SK-N-SH (cell line): ENCODE data around the gene SEC31B. TPM values are rescaled to one million over a fixed set of nuclear protein-coding genes. Genes with fewer than 3 reads are reported as not detected.

Experiments
- CTCF ChIA-PET: fragments of 300-600, 350-600 bp; formaldehyde crosslinking; extraction: SDS; loops from one replicate; lab custom pipeline; 2021; lab: Yijun Ruan, JAX
- POLR2A ChIA-PET: fragments of 350-600 bp; sonication (Branson Sonifier 250); formaldehyde crosslinking; extraction: SDS; loops from one replicate; lab custom pipeline; 2020; ENCODE audit warnings: antibody characterized with exemption, inconsistent platforms; lab: Yijun Ruan, JAX
- DNase-seq: peaks from one replicate; pipeline ENCODE4 v3.0.0; 2012
- H2AFZ ChIP-seq: fragments of 200-600 bp; sonication (generic); 2 replicates; pipeline ENCODE4 v1.8.1; 2016; ENCODE audit warnings: antibody characterized with exemption, mild to moderate bottlenecking, low read depth
- H3F3A ChIP-seq: fragments of 200-600 bp; sonication (generic); replicated peaks from 2 replicates; pipeline ENCODE3; 2016; ENCODE audit warnings: antibody characterized with exemption, mild to moderate bottlenecking; ENCODE audit not compliant: insufficient read depth
- H3K27ac ChIP-seq, 2 experiments: fragments of 200-500 bp in 1 of 2; fragments of 200-600 bp in 1 of 2; sonication (Bioruptor generic) in 1 of 2; sonication (generic), shearing (Covaris generic) in 1 of 2; 2 replicates each; pipeline versions ENCODE4 v1.5.1 to v1.6.1; 2014 to 2016; ENCODE audit warnings: low read depth in 2 of 2, inconsistent platforms in 1 of 2, low read length in 1 of 2, mild to moderate bottlenecking in 1 of 2, mixed read lengths in 1 of 2
- H3K27me3 ChIP-seq: fragments of 200-600 bp; sonication (generic), shearing (Covaris generic); 2 replicates; pipeline ENCODE4 v1.6.1; 2016; ENCODE audit warnings: mixed run types; ENCODE audit not compliant: insufficient read depth
- H3K36me3 ChIP-seq, 2 experiments: fragments of 200-500 bp in 1 of 2; fragments of 200-600 bp in 1 of 2; sonication (Bioruptor generic) in 1 of 2; sonication (generic) in 1 of 2; replicated peaks in 1 of 2; 2 replicates each; pipeline versions ENCODE3 to v1.5.1; 2014 to 2016; ENCODE audit warnings: low read length in 1 of 2, mild to moderate bottlenecking in 1 of 2; ENCODE audit not compliant: insufficient read depth in 2 of 2, control insufficient read depth in 1 of 2
- H3K4me1 ChIP-seq, 2 experiments: fragments of 200-500 bp in 1 of 2; fragments of 200-600 bp in 1 of 2; sonication (Bioruptor generic) in 1 of 2; sonication (generic), shearing (Covaris generic) in 1 of 2; 2 replicates each; pipeline versions ENCODE4 v1.5.1 to v1.6.1; 2014 to 2016; ENCODE audit warnings: low read depth in 1 of 2, low read length in 1 of 2, mixed run types in 1 of 2; ENCODE audit not compliant: insufficient read depth in 2 of 2, control insufficient read depth in 1 of 2
- H3K4me2 ChIP-seq: fragments of 200-600 bp; sonication (generic), shearing (Covaris generic); 2 replicates; pipeline ENCODE4 v1.6.1; 2017; ENCODE audit warnings: mixed run types
- H3K4me3 ChIP-seq, 2 experiments: fragments of 200-500 bp in 1 of 2; fragments of 200-600 bp in 1 of 2; sonication (Bioruptor generic) in 1 of 2; sonication (generic), shearing (Covaris generic) in 1 of 2; 2 replicates each; pipeline versions ENCODE4 v1.5.1 to v1.8.1; 2014 to 2016; ENCODE audit warnings: low read depth in 2 of 2, inconsistent platforms in 1 of 2, low read length in 1 of 2, mild to moderate bottlenecking in 1 of 2, mixed read lengths in 1 of 2, moderate library complexity in 1 of 2
- H3K79me2 ChIP-seq: fragments of 200-600 bp; sonication (generic); 2 replicates; pipeline ENCODE4 v1.8.1; 2017; ENCODE audit warnings: mild to moderate bottlenecking; ENCODE audit not compliant: insufficient read depth
- H3K9ac ChIP-seq: fragments of 200-600 bp; sonication (generic); 2 replicates; pipeline ENCODE4 v1.6.1; 2017; ENCODE audit warnings: mixed run types
- H3K9me2 ChIP-seq: fragments of 200-600 bp; sonication (generic); 2 replicates; pipeline ENCODE4 v1.6.1; 2017; ENCODE audit warnings: mixed run types
- H3K9me3 ChIP-seq: fragments of 200-600 bp; sonication (generic); 2 replicates; pipeline ENCODE4 v1.6.1; 2017; ENCODE audit warnings: mixed run types, mild to moderate bottlenecking, moderate library complexity
- H4K20me1 ChIP-seq: fragments of 200-600 bp; sonication (generic); 2 replicates; pipeline ENCODE4 v1.6.1; 2017; ENCODE audit warnings: mild to moderate bottlenecking, mixed run types; ENCODE audit not compliant: insufficient read depth
- EZH2phosphoT487 ChIP-seq: fragments of 200-600 bp; sonication (generic); IDR thresholded peaks from 2 replicates; pipeline ENCODE4 v1.6.1; 2017; ENCODE audit warnings: low read depth, mixed run types, mild to moderate bottlenecking, antibody characterized with exemption, moderate library complexity, borderline replicate concordance
- FOSL2 ChIP-seq: IDR thresholded peaks from 2 replicates; pipeline ENCODE4 v1.4.0; 2012; ENCODE audit warnings: low read depth, mild to moderate bottlenecking, moderate library complexity, borderline replicate concordance
- FOXJ3 ChIP-seq: sonication (generic); formaldehyde crosslinking; IDR thresholded peaks from 2 replicates; pipeline ENCODE4 v1.5.1; 2020; ENCODE audit warnings: mild to moderate bottlenecking, missing genetic modification reagents
- GABPA ChIP-seq: IDR thresholded peaks from 2 replicates; pipeline ENCODE4 v1.4.0; 2012; ENCODE audit warnings: low read depth, mild to moderate bottlenecking
- GATA2 ChIP-seq: sonication (generic); formaldehyde crosslinking; IDR thresholded peaks from 2 replicates; pipeline ENCODE4 v1.5.0; 2020; ENCODE audit warnings: mild to moderate bottlenecking, missing genetic modification reagents
- IRF3 ChIP-seq: fragments of 150-350 bp; IDR thresholded peaks from 2 replicates; pipeline ENCODE4 v1.6.1; 2016; ENCODE audit warnings: mild to moderate bottlenecking, low read depth, low read length
- JUND ChIP-seq: IDR thresholded peaks from 2 replicates; pipeline ENCODE4 v1.4.0; 2012
- MAX ChIP-seq: IDR thresholded peaks from 2 replicates; pipeline ENCODE4 v1.4.0; 2012; ENCODE audit warnings: low read depth
- MEF2A ChIP-seq: IDR thresholded peaks from 2 replicates; pipeline ENCODE4 v1.4.0; 2012; ENCODE audit warnings: low read depth, borderline replicate concordance
- NFIC ChIP-seq: IDR thresholded peaks from 2 replicates; pipeline ENCODE4 v1.4.0; 2012; ENCODE audit warnings: borderline replicate concordance
- NRF1 ChIP-seq: IDR thresholded peaks from 2 replicates; pipeline ENCODE4 v1.6.1; 2012; ENCODE audit warnings: low read depth, mild to moderate bottlenecking, low read length
- POLR2AphosphoS5 ChIP-seq: IDR thresholded peaks from 2 replicates; pipeline ENCODE4 v1.6.1; 2012; ENCODE audit warnings: low read depth, low read length
- RAD21 ChIP-seq: IDR thresholded peaks from 2 replicates; pipeline ENCODE4 v1.6.1; 2012; ENCODE audit warnings: mild to moderate bottlenecking, low read length
- RCOR1 ChIP-seq: fragments of 150-350 bp; IDR thresholded peaks from 2 replicates; pipeline ENCODE4 v1.6.1; 2017; ENCODE audit warnings: antibody characterized with exemption, low read length
- RFX5 ChIP-seq: IDR thresholded peaks from 2 replicates; pipeline ENCODE4 v1.6.1; 2012; ENCODE audit warnings: mild to moderate bottlenecking, improper control_type of control experiment, low read length
- RXRA ChIP-seq: IDR thresholded peaks from 2 replicates; pipeline ENCODE4 v1.4.0; 2012; ENCODE audit warnings: low read depth, mild to moderate bottlenecking, borderline replicate concordance
- USF1 ChIP-seq: IDR thresholded peaks from 2 replicates; pipeline ENCODE4 v1.4.0; 2012; ENCODE audit warnings: low read depth, borderline replicate concordance
- ZBTB33 ChIP-seq: IDR thresholded peaks from 2 replicates; pipeline ENCODE4 v1.4.0; 2012; ENCODE audit warnings: low read depth, borderline replicate concordance
- WGBS: methylation state at CpG from one replicate; pipeline ENCODE4 v1.1.6; 2017; ENCODE audit warnings: low lambda C conversion rate; 5-methylcytosine and 5-hydroxymethylcytosine counted together
- polyA plus RNA-seq, 3 experiments: library from polyadenylated mRNA; depleted of rRNA; stranded (reverse); fragments of >200 nt; gene quantifications; 2 replicates each; pipeline ENCODE4 v1.2.3, GENCODE V29; 2012

The SEC31B gene
- polyA plus RNA-seq, 1 of the 3 experiments (the other 2 are of a cell fraction): 8.8 TPM

- Histone ChIP-seq H3K9ac (no peak overlapping the region), H3K36me3 (no peaks in the 10 kb centered on the region)
- WGBS: 45% methylated on average over 4 of the region's 4 CpGs
Observed at GRCh38 chr10:100446130-100446761, 73.4 kb downstream of the SEC31B start.

GRCh38 chr10:100442548-100442947, 77.1 kb downstream of the SEC31B start:
- Histone ChIP-seq H3K9me3 (no peaks in the 10 kb centered on the region), H3K36me3 (no peaks in the 10 kb centered on the region), H3K4me3 (no peak overlapping the region), H3K9ac (no peak overlapping the region), H3K27ac (no peak overlapping the region), H2AFZ (no peak overlapping the region), H3K9me2 (no peaks in the 10 kb centered on the region), H3F3A (no peaks in the 10 kb centered on the region), H3K4me2 (no peak overlapping the region), H3K27me3 (no peaks in the 10 kb centered on the region; the same call in 1 of the 2 replicates), H3K4me1 (no peaks in the 10 kb centered on the region), H4K20me1 (no peaks in the 10 kb centered on the region), H3K79me2 (no peaks in the 10 kb centered on the region)
- DNase-seq: no peak
- 73% methylated on average over 3 of the region's 3 CpGs for WGBS
- TF ChIP-seq NFIC (no peak), ZBTB33 (no peak), USF1 (no peak), NRF1 (no peak), RCOR1 (no peak), MAX (no peak), EZH2phosphoT487 (no peak), RFX5 (no peak), FOXJ3 (CRISPR knock-in tag) (no peak), RXRA (no peak)
- POLR2A ChIA-PET: no interaction called here
- CTCF ChIA-PET: interaction anchor here (1.0 to 2.0 kb wide), 5 partner anchors 8 to 436 kb away, joined by 4 to 10 read pairs (median 4); no protein-coding TSS in a partner anchor

More at GRCh38 chr10:100446130-100446761, 73.4 kb downstream of the SEC31B start:
- Histone ChIP-seq H3K9me2 (no peaks in the 10 kb centered on the region), H3F3A (no peaks in the 10 kb centered on the region), H4K20me1 (no peaks in the 10 kb centered on the region), H3K27ac (no peak overlapping the region), H3K4me1 (no peaks in the 10 kb centered on the region), H3K4me3 (no peak overlapping the region), H3K4me2 (no peak overlapping the region), H3K9me3 (no peaks in the 10 kb centered on the region), H3K27me3 (no peaks in the 10 kb centered on the region; the same call in 1 of the 2 replicates), H2AFZ (no peak overlapping the region), H3K79me2 (no peaks in the 10 kb centered on the region)
- no peak for TF ChIP-seq RXRA
- no peak for TF ChIP-seq FOSL2
- TF ChIP-seq EZH2phosphoT487: no peak
- no peak for TF ChIP-seq RAD21
- no peak for TF ChIP-seq MEF2A
- TF ChIP-seq JUND: no peak
- TF ChIP-seq POLR2AphosphoS5: no peak
- no peak for TF ChIP-seq FOXJ3 (CRISPR knock-in tag)
- TF ChIP-seq IRF3: no peak
- no peak for TF ChIP-seq GABPA
- no peak for TF ChIP-seq GATA2
- DNase-seq: no peak
- ChIA-PET POLR2A (no interaction called here), CTCF (interaction anchor here (0.9 to 3.0 kb wide), 6 partner anchors 12 to 143 kb away, joined by 4 to 13 read pairs (median 5); no protein-coding TSS in a partner anchor)
